AG04449 (cell line): ENCODE results near the gene SNX21.

Experiments
- CTCF ChIA-PET: fragments of 350-600 bp; formaldehyde crosslinking; extraction: SDS; loops from one replicate; lab custom pipeline; 2021; ENCODE audit warnings: antibody characterized with exemption; lab: Yijun Ruan, JAX
- POLR2A ChIA-PET: fragments of 400-600, 350-600 bp; formaldehyde crosslinking; extraction: SDS; loops from one replicate; lab custom pipeline; 2020; ENCODE audit warnings: antibody characterized with exemption, inconsistent platforms; lab: Yijun Ruan, JAX
- DNase-seq: peaks from one replicate; pipeline ENCODE4 v3.0.0-alpha.2; 2010; ENCODE audit warnings: low read depth, low spot score
- H3K4me3 ChIP-seq: 2 replicates; pipeline ENCODE4 v1.5.1; 2011; ENCODE audit warnings: low read depth, mild to moderate bottlenecking, control low read depth, low read length
- TF ChIP-seq, protein P1 (sequence below): IDR thresholded peaks from one replicate; pipeline ENCODE4 v1.5.1; 2011; ENCODE audit warnings: mild to moderate bottlenecking, moderate library complexity, low read length, control low read depth, inconsistent platforms; ENCODE audit not compliant: insufficient read depth; ENCODE audit errors: missing control alignments

The SNX21 gene

GRCh38 chr20:45886590-45887345, 53.2 kb downstream of the SNX21 start:
- TF ChIP-seq, protein P1, sequence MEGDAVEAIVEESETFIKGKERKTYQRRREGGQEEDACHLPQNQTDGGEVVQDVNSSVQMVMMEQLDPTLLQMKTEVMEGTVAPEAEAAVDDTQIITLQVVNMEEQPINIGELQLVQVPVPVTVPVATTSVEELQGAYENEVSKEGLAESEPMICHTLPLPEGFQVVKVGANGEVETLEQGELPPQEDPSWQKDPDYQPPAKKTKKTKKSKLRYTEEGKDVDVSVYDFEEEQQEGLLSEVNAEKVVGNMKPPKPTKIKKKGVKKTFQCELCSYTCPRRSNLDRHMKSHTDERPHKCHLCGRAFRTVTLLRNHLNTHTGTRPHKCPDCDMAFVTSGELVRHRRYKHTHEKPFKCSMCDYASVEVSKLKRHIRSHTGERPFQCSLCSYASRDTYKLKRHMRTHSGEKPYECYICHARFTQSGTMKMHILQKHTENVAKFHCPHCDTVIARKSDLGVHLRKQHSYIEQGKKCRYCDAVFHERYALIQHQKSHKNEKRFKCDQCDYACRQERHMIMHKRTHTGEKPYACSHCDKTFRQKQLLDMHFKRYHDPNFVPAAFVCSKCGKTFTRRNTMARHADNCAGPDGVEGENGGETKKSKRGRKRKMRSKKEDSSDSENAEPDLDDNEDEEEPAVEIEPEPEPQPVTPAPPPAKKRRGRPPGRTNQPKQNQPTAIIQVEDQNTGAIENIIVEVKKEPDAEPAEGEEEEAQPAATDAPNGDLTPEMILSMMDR, result no peak
- no peak overlapping the region for H3K4me3 ChIP-seq
- DNase-seq, result no peak
- CTCF ChIA-PET, result interaction anchor here (1.0 to 1.1 kb wide), 2 partner anchors 47 to 88 kb away, joined by 3 read pairs; no protein-coding TSS in a partner anchor
- POLR2A ChIA-PET, result no interaction called here

- TF ChIP-seq, protein P1, result no peak
- POLR2A ChIA-PET, result no interaction called here
Observed at GRCh38 chr20:45887346-45887715, 53.7 kb downstream of the SNX21 start, which contains the start of gene SPATA25. TSS of gene SPATA25 (minus strand) at chr20:45887622. CDS start at chr20:45887590, 32 bp downstream.

DNA sequence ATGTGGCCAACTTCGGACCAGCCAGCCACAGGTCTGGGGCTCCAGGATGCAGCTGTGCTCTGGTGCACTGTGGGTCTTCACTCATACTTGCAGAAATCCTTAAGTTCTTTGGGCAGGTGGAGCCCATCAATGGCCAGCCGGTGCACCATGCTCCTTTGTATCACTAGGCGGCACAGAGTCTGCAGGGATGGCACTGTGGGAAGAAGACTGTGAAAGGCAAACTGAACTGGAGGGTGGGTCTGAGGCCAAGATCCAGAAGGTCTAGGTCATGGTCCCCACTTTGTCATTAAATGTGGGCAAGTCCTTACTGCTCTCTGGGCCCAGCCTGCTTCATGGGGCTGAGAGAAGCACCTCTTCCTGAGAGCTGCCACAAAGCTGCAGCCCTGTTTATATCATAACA, 55.1 kb downstream of the SNX21 start:
- no peak for DNase-seq
- POLR2A ChIA-PET, result interaction anchor here (2.8 kb wide), 1 partner anchor 7 kb away, joined by 21 read pairs; the partner anchor contains the start of gene ZSWIM1
- H3K4me3 ChIP-seq, result no peak overlapping the region
- TF ChIP-seq, protein P1, result no peak
- CTCF ChIA-PET, result interaction anchor here (1.3 to 5.3 kb wide), 6 partner anchors 11 to 90 kb away, joined by 3 to 43 read pairs (median 16); no protein-coding TSS in a partner anchor

More at GRCh38 chr20:45887346-45887715, 53.7 kb downstream of the SNX21 start, which contains the start of gene SPATA25:
- no peak for DNase-seq
- CTCF ChIA-PET, result interaction anchor here (5.3 kb wide), 1 partner anchor 82 kb away, joined by 43 read pairs; no protein-coding TSS in a partner anchor
- no peak within 1 kb of the TSS for H3K4me3 ChIP-seq

- TF ChIP-seq, protein P1, result peak; percentile 91
- POLR2A ChIA-PET, result interaction anchor here (0.7 to 2.8 kb wide), 5 partner anchors 9 to 553 kb away, joined by 3 to 21 read pairs (median 4); partner anchors contain the start of genes PCIF1 and ZSWIM1
- DNase-seq, result no peak
- CTCF ChIA-PET, result interaction anchor here (0.6 to 5.3 kb wide), 31 partner anchors 9 to 97 kb away, joined by 3 to 50 read pairs (median 5); partner anchors contain the start of genes ACOT8, PCIF1, ZSWIM1 and ZSWIM3
- peak overlapping the region; percentile 80 for H3K4me3 ChIP-seq
Observed at GRCh38 chr20:45890077-45890984, 56.7 kb downstream of the SNX21 start.

DNA sequence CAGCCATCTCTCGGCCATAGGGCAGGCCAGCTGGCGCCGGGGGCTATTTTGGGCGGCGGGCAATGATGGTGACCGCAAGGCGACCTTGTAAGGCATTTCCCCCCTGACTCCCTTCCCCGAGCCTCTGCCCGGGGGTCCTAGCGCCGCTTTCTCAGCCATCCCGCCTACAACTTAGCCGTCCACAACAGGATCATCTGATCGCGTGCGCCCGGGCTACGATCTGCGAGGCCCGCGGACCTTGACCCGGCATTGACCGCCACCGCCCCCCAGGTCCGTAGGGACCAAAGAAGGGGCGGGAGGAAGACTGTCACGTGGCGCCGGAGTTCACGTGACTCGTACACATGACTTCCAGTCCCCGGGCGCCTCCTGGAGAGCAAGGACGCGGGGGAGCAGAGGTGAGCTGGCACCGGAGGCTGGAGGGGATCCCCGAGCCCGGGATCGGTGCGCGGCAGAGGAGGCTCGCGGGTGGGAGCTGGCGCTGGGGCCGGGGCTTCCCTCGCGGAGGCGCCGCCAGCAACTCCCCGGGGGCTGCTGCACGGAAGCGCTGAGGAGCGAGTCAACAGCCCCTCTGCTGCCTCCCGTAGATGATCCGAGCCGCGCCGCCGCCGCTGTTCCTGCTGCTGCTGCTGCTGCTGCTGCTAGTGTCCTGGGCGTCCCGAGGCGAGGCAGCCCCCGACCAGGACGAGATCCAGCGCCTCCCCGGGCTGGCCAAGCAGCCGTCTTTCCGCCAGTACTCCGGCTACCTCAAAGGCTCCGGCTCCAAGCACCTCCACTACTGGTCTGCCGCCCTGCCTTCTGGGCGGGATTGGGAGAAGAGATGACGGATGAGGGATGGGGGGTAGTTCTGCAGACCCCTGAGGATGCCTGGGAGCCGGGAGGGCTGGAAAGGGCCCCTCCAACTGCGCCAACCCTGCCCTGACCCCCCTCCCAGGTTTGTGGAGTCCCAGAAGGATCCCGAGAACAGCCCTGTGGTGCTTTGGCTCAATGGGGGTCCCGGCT, 57.7 kb downstream of the SNX21 start, which contains the start of the genes CTSA and NEURL2:
Gene CTSA, plus strand, starts transcription at position 351 of the 999 bp plus-strand sequence. Its CDS starts 234 bp downstream, at position 585.
Gene NEURL2, minus strand, starts transcription at position 224 of the 999 bp plus-strand sequence. Its CDS starts 217 bp downstream, at position 7.
- ChIA-PET POLR2A (interaction anchor here (0.6 to 2.8 kb wide), 8 partner anchors 9 to 80 kb away, joined by 3 to 21 read pairs (median 4); partner anchors contain the start of genes PCIF1 and ZSWIM1), CTCF (interaction anchor here (1.0 to 5.3 kb wide), 15 partner anchors 8 to 96 kb away, joined by 3 to 50 read pairs (median 10); partner anchors contain the start of gene ZSWIM1)
- TF ChIP-seq, protein P1, result peak; percentile 12
- peak within 1 kb of the TSS; percentile 80 for H3K4me3 ChIP-seq
- DNase-seq, result peak; percentile 54
